ENCODE results near the gene ADCY9. TPM values are rescaled to one million over a fixed set of nuclear protein-coding genes. Genes with fewer than 3 reads are reported as not detected.

ADCY9 gene
- polyA plus RNA-seq, 1 experiment = 16.0 TPM

GRCh38 chr16:3919413-3919812 is 196.8 kb downstream of the ADCY9 start:
- TF ChIP-seq, protein P1, sequence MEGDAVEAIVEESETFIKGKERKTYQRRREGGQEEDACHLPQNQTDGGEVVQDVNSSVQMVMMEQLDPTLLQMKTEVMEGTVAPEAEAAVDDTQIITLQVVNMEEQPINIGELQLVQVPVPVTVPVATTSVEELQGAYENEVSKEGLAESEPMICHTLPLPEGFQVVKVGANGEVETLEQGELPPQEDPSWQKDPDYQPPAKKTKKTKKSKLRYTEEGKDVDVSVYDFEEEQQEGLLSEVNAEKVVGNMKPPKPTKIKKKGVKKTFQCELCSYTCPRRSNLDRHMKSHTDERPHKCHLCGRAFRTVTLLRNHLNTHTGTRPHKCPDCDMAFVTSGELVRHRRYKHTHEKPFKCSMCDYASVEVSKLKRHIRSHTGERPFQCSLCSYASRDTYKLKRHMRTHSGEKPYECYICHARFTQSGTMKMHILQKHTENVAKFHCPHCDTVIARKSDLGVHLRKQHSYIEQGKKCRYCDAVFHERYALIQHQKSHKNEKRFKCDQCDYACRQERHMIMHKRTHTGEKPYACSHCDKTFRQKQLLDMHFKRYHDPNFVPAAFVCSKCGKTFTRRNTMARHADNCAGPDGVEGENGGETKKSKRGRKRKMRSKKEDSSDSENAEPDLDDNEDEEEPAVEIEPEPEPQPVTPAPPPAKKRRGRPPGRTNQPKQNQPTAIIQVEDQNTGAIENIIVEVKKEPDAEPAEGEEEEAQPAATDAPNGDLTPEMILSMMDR (IDR thresholded peaks at IDR 0.05; ENCODE audit: low read depth, low read length) = no peak
- peaks cover 32% of the 10 kb centered on the region for H3K9me3 ChIP-seq (ENCODE audit: control insufficient read depth, insufficient read depth, low read length)
- no peak overlapping the region for H3K27ac ChIP-seq (ENCODE audit: low read depth, low read length)
- POLR2A ChIA-PET = no interaction called here
- no peak for DNase-seq (ENCODE audit: low read depth, low spot score)
- CTCF ChIA-PET = interaction anchor here (0.6 kb wide), 1 partner anchor 16 kb away, joined by 3 read pairs; no protein-coding TSS in a partner anchor
- H3K4me3 ChIP-seq (ENCODE audit: low read depth, low read length) = no peak overlapping the region
- peaks cover 4% of the 10 kb centered on the region for H3K27me3 ChIP-seq (ENCODE audit: control insufficient read depth, insufficient read depth, low read length)

GRCh38 chr16:3915426-3916260 is 200.6 kb downstream of the ADCY9 start:
- peaks cover 31% of the 10 kb centered on the region for H3K9me3 ChIP-seq (ENCODE audit: control insufficient read depth, insufficient read depth, low read length)
- no peak for DNase-seq (ENCODE audit: low read depth, low spot score)
- H3K27me3 ChIP-seq (ENCODE audit: control insufficient read depth, insufficient read depth, low read length) = peaks cover 10% of the 10 kb centered on the region
- POLR2A ChIA-PET = no interaction called here
- H3K4me3 ChIP-seq (ENCODE audit: low read depth, low read length) = no peak overlapping the region
- TF ChIP-seq, protein P1 (IDR thresholded peaks at IDR 0.05; ENCODE audit: low read depth, low read length) = no peak
- H3K27ac ChIP-seq (ENCODE audit: low read depth, low read length) = no peak overlapping the region
- CTCF ChIA-PET = interaction anchor here (0.6 kb wide), 1 partner anchor 229 kb away, joined by 3 read pairs; no protein-coding TSS in a partner anchor

GRCh38 chr16:3912897-3913296 is 203.3 kb downstream of the ADCY9 start:
- CTCF ChIA-PET = no interaction called here

More at GRCh38 chr16:3912897-3913296, 203.3 kb downstream of the ADCY9 start:
- POLR2A ChIA-PET = interaction anchor here (0.6 kb wide), 1 partner anchor 10 kb away, joined by 3 read pairs; no protein-coding TSS in a partner anchor
- H3K27ac ChIP-seq (ENCODE audit: low read depth, low read length) = no peak overlapping the region
- no peak overlapping the region for H3K4me3 ChIP-seq (ENCODE audit: low read depth, low read length)
- TF ChIP-seq, protein P1 (IDR thresholded peaks at IDR 0.05; ENCODE audit: low read depth, low read length) = no peak
- H3K27me3 ChIP-seq (ENCODE audit: control insufficient read depth, insufficient read depth, low read length) = peaks cover 10% of the 10 kb centered on the region
- no peak for DNase-seq (ENCODE audit: low read depth, low spot score)
- peaks cover 13% of the 10 kb centered on the region for H3K9me3 ChIP-seq (ENCODE audit: control insufficient read depth, insufficient read depth, low read length)

Small RNAs within 50 kb of the gene (small RNA-seq; reads per million reads assigned to genes)
- gene AC009171.1 (ENCODE audit: insufficient read length, low read depth) = not detected

Other genes with a start within 250 kb of the ADCY9 start
- 9.8 and 14.3 TPM in 2 replicates for gene CREBBP, start 235.7 kb downstream of the ADCY9 start, polyA plus RNA-seq (2011; rRNA removed)
- gene SRL, start 125.6 kb upstream of the ADCY9 start, polyA plus RNA-seq (2011; rRNA removed) = 0.05 TPM in 2 replicates
- 2.9 and 3.9 TPM in 2 replicates for gene TFAP4, start 156.6 kb upstream of the ADCY9 start, polyA plus RNA-seq (2011; rRNA removed)
- 2.2 and 2.9 TPM in 2 replicates for gene GLIS2, start 199.6 kb upstream of the ADCY9 start, polyA plus RNA-seq (2011; rRNA removed)
- 18.4 and 23.8 TPM in 2 replicates for gene PAM16, start 234.9 kb upstream of the ADCY9 start, polyA plus RNA-seq (2011; rRNA removed)

All from AG04450 (cell line).